Measurements from ENCODE around the gene HHLA2. TPM values are rescaled to one million over a fixed set of nuclear protein-coding genes. Genes with fewer than 3 reads are reported as not detected.

The HHLA2 gene
- total RNA-seq, 1 donor from 2014 or later, result not detected

DNA sequence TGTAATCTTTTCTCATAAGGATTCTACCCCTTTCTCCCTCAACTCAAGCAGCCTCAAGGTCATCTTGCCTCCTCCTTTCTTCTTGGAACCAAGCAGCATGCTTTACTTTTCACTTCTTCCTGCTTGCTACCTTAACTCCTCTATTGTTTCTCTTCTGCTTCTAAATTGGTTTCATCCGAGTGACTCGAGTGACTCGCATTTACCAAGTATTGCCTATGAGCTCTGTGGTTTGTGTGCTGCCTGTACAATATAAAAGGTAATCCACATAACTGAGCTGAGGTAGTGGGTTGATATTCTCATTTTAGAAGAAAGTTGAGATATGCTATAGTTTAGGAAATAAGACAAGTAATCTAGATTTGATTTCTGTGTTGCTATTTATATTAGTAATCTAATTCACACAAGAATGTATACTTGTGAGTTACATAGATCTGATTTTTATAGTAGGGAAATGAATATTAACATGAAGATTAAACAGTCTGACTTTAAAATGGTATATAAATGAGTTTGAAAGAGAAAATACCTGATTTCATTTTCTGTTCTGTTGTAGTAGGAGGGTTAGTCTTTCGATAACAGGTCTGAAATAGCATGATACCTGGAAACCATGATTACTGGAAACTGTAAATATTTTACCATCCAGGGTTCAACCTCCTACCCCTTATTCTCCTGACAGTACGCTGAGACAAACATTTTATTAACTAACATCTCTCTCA lies 5.5 kb downstream of the HHLA2 start:
- TF ChIP-seq, protein P1, sequence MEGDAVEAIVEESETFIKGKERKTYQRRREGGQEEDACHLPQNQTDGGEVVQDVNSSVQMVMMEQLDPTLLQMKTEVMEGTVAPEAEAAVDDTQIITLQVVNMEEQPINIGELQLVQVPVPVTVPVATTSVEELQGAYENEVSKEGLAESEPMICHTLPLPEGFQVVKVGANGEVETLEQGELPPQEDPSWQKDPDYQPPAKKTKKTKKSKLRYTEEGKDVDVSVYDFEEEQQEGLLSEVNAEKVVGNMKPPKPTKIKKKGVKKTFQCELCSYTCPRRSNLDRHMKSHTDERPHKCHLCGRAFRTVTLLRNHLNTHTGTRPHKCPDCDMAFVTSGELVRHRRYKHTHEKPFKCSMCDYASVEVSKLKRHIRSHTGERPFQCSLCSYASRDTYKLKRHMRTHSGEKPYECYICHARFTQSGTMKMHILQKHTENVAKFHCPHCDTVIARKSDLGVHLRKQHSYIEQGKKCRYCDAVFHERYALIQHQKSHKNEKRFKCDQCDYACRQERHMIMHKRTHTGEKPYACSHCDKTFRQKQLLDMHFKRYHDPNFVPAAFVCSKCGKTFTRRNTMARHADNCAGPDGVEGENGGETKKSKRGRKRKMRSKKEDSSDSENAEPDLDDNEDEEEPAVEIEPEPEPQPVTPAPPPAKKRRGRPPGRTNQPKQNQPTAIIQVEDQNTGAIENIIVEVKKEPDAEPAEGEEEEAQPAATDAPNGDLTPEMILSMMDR (IDR thresholded peaks at IDR 0.05; ENCODE audit: unreplicated experiment), result no peak

DNA sequence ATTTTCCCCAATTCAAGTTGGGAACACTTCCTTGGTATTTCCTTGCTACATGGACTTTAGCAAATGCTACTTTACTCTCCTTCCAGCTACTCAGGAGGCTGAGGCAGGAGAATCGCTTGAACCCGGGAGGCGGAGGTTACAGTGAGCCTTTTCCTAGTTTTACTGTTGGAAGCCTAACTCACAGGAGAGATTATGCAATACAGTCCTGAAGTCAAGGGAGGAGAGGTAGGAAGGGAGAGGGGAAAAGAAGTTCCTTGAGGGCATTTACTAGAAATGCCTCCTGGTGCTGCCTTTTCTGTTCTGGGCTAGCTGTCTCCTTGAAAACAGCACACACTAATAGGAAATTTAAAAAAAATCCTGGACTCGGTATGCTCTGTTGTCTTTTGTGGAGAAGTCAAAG lies 6.2 kb downstream of the HHLA2 start:
- H3K27me3 Mint-ChIP-seq (ENCODE audit: unreplicated experiment), result no peaks in the 10 kb centered on the region
- DNase-seq (ENCODE audit: low spot score), result no peak

More for the DNA sequence above, 5.5 kb downstream of the HHLA2 start:
- Mint-ChIP-seq H3K4me3 (ENCODE audit: unreplicated experiment) (no peak overlapping the region), H3K4me1 (ENCODE audit: unreplicated experiment) (peaks cover 4% of the 10 kb centered on the region), H3K27me3 (ENCODE audit: unreplicated experiment) (no peaks in the 10 kb centered on the region), H3K27ac (ENCODE audit: unreplicated experiment) (no peak overlapping the region), H3K9me3 (ENCODE audit: unreplicated experiment) (no peaks in the 10 kb centered on the region), H3K36me3 (ENCODE audit: low read depth, unreplicated experiment) (no peaks in the 10 kb centered on the region)
- no peak for DNase-seq (ENCODE audit: low spot score)

DNA sequence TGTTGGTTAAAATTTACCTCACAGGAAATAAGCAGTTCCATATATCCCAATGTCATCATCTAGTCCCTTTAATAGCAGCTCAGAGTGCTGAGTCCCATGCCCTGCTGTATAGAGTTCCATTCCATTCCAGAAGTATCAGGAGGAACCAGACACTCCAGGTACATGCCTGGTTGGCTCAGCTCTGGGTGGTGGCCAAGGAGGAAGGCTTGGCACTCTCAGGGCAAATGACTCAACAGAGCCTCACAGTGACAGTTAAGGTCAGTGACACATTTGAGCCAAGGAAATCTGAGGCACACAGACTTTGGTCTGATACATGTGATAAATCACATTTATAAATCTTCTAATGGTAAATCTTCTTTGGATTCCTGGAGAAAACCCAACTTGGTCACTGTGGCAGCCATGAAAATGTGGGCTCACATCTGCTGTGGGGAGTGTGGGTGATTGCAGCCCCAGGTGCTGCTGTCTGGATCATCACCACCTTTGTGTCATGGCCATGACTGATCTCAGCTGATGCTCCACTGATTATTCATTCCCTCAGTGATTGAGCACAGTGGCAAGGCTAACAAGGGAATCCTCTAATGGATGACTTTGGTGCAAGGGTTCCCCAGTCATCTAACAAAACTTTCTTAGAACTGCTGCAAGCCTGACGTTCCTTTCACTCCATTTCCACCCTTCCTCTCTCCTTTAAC lies 9.3 kb downstream of the HHLA2 start:
- peaks cover 4% of the 10 kb centered on the region for H3K4me1 Mint-ChIP-seq (ENCODE audit: unreplicated experiment)
- no peaks in the 10 kb centered on the region for H3K27me3 Mint-ChIP-seq (ENCODE audit: unreplicated experiment)
- TF ChIP-seq, protein P1 (IDR thresholded peaks at IDR 0.05; ENCODE audit: unreplicated experiment), result no peak
- H3K4me3 Mint-ChIP-seq (ENCODE audit: unreplicated experiment), result no peak overlapping the region
- H3K36me3 Mint-ChIP-seq (ENCODE audit: low read depth, unreplicated experiment), result no peaks in the 10 kb centered on the region
- no peak for DNase-seq (ENCODE audit: low spot score)
- no peaks in the 10 kb centered on the region for H3K9me3 Mint-ChIP-seq (ENCODE audit: unreplicated experiment)
- no peak overlapping the region for H3K27ac Mint-ChIP-seq (ENCODE audit: unreplicated experiment)

More for the DNA sequence above, 6.2 kb downstream of the HHLA2 start:
- TF ChIP-seq, protein P1 (IDR thresholded peaks at IDR 0.05; ENCODE audit: unreplicated experiment), result no peak
- H3K9me3 Mint-ChIP-seq (ENCODE audit: unreplicated experiment), result no peaks in the 10 kb centered on the region
- no peak overlapping the region for H3K4me3 Mint-ChIP-seq (ENCODE audit: unreplicated experiment)
- H3K36me3 Mint-ChIP-seq (ENCODE audit: low read depth, unreplicated experiment), result no peaks in the 10 kb centered on the region
- H3K4me1 Mint-ChIP-seq (ENCODE audit: unreplicated experiment), result peaks cover 4% of the 10 kb centered on the region
- no peak overlapping the region for H3K27ac Mint-ChIP-seq (ENCODE audit: unreplicated experiment)

DNA sequence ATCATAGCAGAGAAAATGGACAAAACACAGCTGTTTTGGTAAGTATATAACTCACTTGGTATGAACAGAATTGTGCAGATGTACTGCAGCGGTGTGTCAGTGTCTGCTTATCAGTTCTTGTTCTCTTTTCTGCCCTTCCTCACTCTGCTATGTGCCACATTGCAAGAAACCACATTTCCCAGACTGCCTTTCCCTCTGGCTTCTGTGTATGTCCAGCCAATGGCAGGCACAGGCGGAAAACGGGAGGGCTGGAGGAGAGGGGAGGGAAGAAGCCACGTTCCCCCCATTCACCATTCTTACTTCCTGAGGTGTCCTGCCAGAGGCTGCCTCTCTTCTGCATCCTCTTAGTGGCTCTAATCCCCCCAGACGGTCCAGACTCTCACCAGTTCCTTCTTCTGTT lies 15.4 kb downstream of the HHLA2 start:
- H3K9me3 Mint-ChIP-seq (ENCODE audit: unreplicated experiment), result no peaks in the 10 kb centered on the region
- no peak overlapping the region for H3K27ac Mint-ChIP-seq (ENCODE audit: unreplicated experiment)
- H3K4me1 Mint-ChIP-seq (ENCODE audit: unreplicated experiment), result no peaks in the 10 kb centered on the region
- no peaks in the 10 kb centered on the region for H3K36me3 Mint-ChIP-seq (ENCODE audit: low read depth, unreplicated experiment)
- DNase-seq (ENCODE audit: low spot score), result no peak
- TF ChIP-seq, protein P1 (IDR thresholded peaks at IDR 0.05; ENCODE audit: unreplicated experiment), result no peak
- no peaks in the 10 kb centered on the region for H3K27me3 Mint-ChIP-seq (ENCODE audit: unreplicated experiment)
- H3K4me3 Mint-ChIP-seq (ENCODE audit: unreplicated experiment), result no peak overlapping the region

DNA sequence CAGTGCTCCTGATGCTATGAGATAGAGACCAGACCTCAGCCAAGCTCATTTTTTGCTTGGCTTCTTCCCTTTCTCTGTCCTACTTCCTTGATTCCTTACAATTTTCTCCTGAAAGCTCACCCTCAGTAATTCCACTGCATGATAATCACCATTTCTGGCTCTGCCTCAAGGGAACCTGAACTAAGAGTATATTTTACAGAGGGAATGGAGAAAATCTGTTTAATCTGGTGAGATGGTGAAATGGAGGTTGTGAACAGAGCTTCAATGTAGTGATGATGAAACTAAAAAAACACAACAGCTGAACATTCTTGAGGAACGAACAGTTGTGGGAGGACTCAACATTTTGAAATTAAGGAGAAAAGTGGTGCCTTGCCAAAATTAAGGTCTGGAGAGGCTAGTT lies 16.3 kb downstream of the HHLA2 start:
- H3K27ac Mint-ChIP-seq (ENCODE audit: unreplicated experiment), result no peak overlapping the region
- no peaks in the 10 kb centered on the region for H3K4me1 Mint-ChIP-seq (ENCODE audit: unreplicated experiment)
- TF ChIP-seq, protein P1 (IDR thresholded peaks at IDR 0.05; ENCODE audit: unreplicated experiment), result no peak
- H3K36me3 Mint-ChIP-seq (ENCODE audit: low read depth, unreplicated experiment), result no peaks in the 10 kb centered on the region
- H3K9me3 Mint-ChIP-seq (ENCODE audit: unreplicated experiment), result no peaks in the 10 kb centered on the region
- no peak overlapping the region for H3K4me3 Mint-ChIP-seq (ENCODE audit: unreplicated experiment)
- H3K27me3 Mint-ChIP-seq (ENCODE audit: unreplicated experiment), result no peaks in the 10 kb centered on the region
- DNase-seq (ENCODE audit: low spot score), result no peak
